ENCODE measurements around the gene U2SURP. TPM values are rescaled to one million over a fixed set of nuclear protein-coding genes. Genes with fewer than 3 reads are reported as not detected.
"Not testable (repeated sequence)": the region's sequence is repeated elsewhere in the genome, so short reads cannot be mapped to it uniquely, and the experiment has no call there.

The U2SURP gene
- total RNA-seq, 1 experiment from 2014 or later = 132 TPM

DNA sequence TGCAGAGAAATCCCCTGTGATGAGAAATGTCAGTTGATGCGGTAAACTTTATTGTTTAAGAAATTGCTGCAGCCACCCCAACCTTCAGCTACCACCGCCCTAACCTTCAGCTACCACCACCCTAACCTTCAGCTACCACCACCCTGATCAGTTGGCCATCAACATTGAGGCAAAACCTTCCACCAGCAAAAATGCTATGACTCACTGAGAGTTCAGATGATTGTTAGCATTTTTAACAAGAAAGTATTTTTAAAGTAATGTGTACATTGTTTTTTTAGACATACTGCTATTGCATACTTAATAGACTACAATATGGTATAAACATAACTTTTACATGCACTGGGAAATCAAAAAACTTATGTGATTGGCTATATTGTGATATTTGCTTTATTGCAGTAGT is 30.0 kb downstream of the U2SURP start:
- Histone ChIP-seq H2AFZ (ENCODE audit: low read depth, low read length, poor library complexity, severe bottlenecking) (no peak overlapping the region), H3K27ac (ENCODE audit: low read depth, low read length) (no peak overlapping the region), H3K9me2 (ENCODE audit: insufficient read depth) (no peaks in the 10 kb centered on the region), H3K27me3 (ENCODE audit: insufficient read depth, low read length) (no peaks in the 10 kb centered on the region), H3K9ac (ENCODE audit: low read length) (no peak overlapping the region), H3K4me3 (replicated peaks in 1 of 2; ENCODE audit: low read depth in 1 of 2, low read length in 2 of 2) (no peak overlapping the region), H4K20me1 (ENCODE audit: insufficient read depth) (no peaks in the 10 kb centered on the region), H3K4me2 (ENCODE audit: low read length) (no peak overlapping the region), H3K36me3 (ENCODE audit: control insufficient read depth in 1 of 2, insufficient read depth in 2 of 2, low read length in 2 of 2) (peaks cover 38 to 42% of the 10 kb centered on the region in 2 experiments), H3K9me3 (ENCODE audit: control insufficient read depth in 1 of 2, insufficient read depth in 1 of 2, low read depth in 1 of 2, low read length in 2 of 2) (no peaks in the 10 kb centered on the region), H3K79me2 (ENCODE audit: insufficient read depth, low read length) (peaks cover 20% of the 10 kb centered on the region), H3K4me1 (ENCODE audit: control insufficient read depth in 1 of 2, insufficient read depth in 2 of 2, low read length in 2 of 2) (no peaks in the 10 kb centered on the region)
- ChIA-PET POLR2A (no interaction called here), CTCF (no interaction called here), RAD21 (ENCODE audit: low non-redundant PET in 1 of 2, low total read pairs in 2 of 2, uncharacterized antibody in 2 of 2, unreplicated experiment in 2 of 2) (no interaction called here)
- TF ChIP-seq SP1 (IDR thresholded peaks at IDR 0.05; ENCODE audit: low read depth) (no peak), ZFX (IDR thresholded peaks at IDR 0.05) (no peak), JUND (IDR thresholded peaks at IDR 0.05) (no peak), POLR2AphosphoS5 (IDR thresholded peaks at IDR 0.05; ENCODE audit: low read depth, low read length) (no peak), YY1 (IDR thresholded peaks at IDR 0.05; ENCODE audit: extremely low read depth, insufficient replicate concordance, low read depth, low read length) (no peak), CEBPB (IDR thresholded peaks at IDR 0.05; ENCODE audit: low read depth) (no peak), TCF7L2 (IDR thresholded peaks at IDR 0.05; ENCODE audit: borderline replicate concordance, extremely low read depth, insufficient read depth, insufficient read length) (no peak), EZH2 (IDR thresholded peaks at IDR 0.05) (no peak), SRF (IDR thresholded peaks at IDR 0.05; ENCODE audit: low read depth) (no peak), FOSL1 (IDR thresholded peaks at IDR 0.05; ENCODE audit: low read depth) (no peak), SIN3A (IDR thresholded peaks at IDR 0.05; ENCODE audit: low read depth) (no peak), ELF1 (IDR thresholded peaks at IDR 0.05; ENCODE audit: borderline replicate concordance, low read depth) (no peak), POLR2A (IDR thresholded peaks at IDR 0.05; ENCODE audit: borderline replicate concordance, extremely low read depth, insufficient read depth, insufficient read length) (no peak), ZNF274 (IDR thresholded peaks at IDR 0.05; ENCODE audit: low read depth, low read length) (no peak)
- TF ChIP-seq, protein P1, sequence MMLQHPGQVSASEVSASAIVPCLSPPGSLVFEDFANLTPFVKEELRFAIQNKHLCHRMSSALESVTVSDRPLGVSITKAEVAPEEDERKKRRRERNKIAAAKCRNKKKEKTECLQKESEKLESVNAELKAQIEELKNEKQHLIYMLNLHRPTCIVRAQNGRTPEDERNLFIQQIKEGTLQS (IDR thresholded peaks at IDR 0.05) = no peak
- TF ChIP-seq, protein P2, sequence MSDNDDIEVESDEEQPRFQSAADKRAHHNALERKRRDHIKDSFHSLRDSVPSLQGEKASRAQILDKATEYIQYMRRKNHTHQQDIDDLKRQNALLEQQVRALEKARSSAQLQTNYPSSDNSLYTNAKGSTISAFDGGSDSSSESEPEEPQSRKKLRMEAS (IDR thresholded peaks at IDR 0.05) = no peak
- TF ChIP-seq, protein P3, sequence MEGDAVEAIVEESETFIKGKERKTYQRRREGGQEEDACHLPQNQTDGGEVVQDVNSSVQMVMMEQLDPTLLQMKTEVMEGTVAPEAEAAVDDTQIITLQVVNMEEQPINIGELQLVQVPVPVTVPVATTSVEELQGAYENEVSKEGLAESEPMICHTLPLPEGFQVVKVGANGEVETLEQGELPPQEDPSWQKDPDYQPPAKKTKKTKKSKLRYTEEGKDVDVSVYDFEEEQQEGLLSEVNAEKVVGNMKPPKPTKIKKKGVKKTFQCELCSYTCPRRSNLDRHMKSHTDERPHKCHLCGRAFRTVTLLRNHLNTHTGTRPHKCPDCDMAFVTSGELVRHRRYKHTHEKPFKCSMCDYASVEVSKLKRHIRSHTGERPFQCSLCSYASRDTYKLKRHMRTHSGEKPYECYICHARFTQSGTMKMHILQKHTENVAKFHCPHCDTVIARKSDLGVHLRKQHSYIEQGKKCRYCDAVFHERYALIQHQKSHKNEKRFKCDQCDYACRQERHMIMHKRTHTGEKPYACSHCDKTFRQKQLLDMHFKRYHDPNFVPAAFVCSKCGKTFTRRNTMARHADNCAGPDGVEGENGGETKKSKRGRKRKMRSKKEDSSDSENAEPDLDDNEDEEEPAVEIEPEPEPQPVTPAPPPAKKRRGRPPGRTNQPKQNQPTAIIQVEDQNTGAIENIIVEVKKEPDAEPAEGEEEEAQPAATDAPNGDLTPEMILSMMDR (IDR thresholded peaks at IDR 0.05 in 2 of 3, conservative IDR thresholded peaks at IDR 0.05 in 1 of 3; ENCODE audit: borderline replicate concordance in 1 of 3, insufficient read depth in 1 of 3, low read depth in 2 of 3, low read length in 2 of 3) = no peak
- TF ChIP-seq, protein P4, sequence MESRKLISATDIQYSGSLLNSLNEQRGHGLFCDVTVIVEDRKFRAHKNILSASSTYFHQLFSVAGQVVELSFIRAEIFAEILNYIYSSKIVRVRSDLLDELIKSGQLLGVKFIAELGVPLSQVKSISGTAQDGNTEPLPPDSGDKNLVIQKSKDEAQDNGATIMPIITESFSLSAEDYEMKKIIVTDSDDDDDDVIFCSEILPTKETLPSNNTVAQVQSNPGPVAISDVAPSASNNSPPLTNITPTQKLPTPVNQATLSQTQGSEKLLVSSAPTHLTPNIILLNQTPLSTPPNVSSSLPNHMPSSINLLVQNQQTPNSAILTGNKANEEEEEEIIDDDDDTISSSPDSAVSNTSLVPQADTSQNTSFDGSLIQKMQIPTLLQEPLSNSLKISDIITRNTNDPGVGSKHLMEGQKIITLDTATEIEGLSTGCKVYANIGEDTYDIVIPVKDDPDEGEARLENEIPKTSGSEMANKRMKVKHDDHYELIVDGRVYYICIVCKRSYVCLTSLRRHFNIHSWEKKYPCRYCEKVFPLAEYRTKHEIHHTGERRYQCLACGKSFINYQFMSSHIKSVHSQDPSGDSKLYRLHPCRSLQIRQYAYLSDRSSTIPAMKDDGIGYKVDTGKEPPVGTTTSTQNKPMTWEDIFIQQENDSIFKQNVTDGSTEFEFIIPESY (IDR thresholded peaks at IDR 0.05; ENCODE audit: extremely low read depth, insufficient replicate concordance, low read length) = no peak
- no peak for DNase-seq (ENCODE audit: low read depth, low spot score)
- intact Hi-C loops (cut with micrococcal nuclease) = no loop called here
- no TSS peak for BruUV-seq (replicated peaks)
- ATAC-seq = no peak

DNA sequence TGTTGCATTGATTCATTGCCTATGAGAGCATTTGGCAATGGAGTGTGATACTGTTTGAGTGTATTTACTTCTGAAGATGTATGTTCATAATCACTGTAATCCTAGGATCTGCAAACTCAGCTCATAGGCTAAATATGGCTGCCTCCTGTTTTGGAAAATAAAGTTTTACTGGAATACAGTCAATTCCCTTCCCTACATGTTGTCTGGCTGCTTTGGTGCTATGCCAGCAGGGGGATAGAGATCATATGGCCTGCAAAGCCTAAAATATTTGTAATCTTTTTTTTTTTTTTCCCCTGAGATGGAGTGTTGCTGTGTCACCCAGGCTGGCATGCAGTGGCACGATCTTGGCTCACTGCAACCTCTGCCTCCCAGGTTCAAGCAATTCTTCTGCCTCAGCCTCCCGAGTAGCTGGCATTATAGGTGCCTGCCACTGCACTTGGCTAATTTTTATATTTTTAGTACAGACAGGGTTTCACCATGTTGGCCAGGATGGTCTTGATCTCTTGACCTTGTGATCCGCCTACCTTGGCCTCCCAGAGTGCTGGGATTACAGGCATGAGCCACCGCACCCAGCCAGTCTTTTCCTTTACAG is 30.5 kb downstream of the U2SURP start:
- H3K4me2 ChIP-seq (ENCODE audit: low read length); H3K9me2 ChIP-seq (ENCODE audit: insufficient read depth); H3K4me3 ChIP-seq (replicated peaks in 1 of 2; ENCODE audit: low read depth in 1 of 2, low read length in 2 of 2); POLR2A ChIA-PET; H3K27ac ChIP-seq (ENCODE audit: low read depth, low read length); RAD21 ChIA-PET (ENCODE audit: low non-redundant PET in 1 of 2, low total read pairs in 2 of 2, uncharacterized antibody in 2 of 2, unreplicated experiment in 2 of 2); ATAC-seq; DNase-seq (ENCODE audit: low read depth, low spot score); CTCF ChIA-PET; H3K9ac ChIP-seq (ENCODE audit: low read length); H4K20me1 ChIP-seq (ENCODE audit: insufficient read depth); H3K27me3 ChIP-seq (ENCODE audit: insufficient read depth, low read length); H3K9me3 ChIP-seq (ENCODE audit: control insufficient read depth in 1 of 2, insufficient read depth in 1 of 2, low read depth in 1 of 2, low read length in 2 of 2); H2AFZ ChIP-seq (ENCODE audit: low read depth, low read length, poor library complexity, severe bottlenecking); BruUV-seq (replicated peaks); intact Hi-C loops (cut with micrococcal nuclease); H3K4me1 ChIP-seq (ENCODE audit: control insufficient read depth in 1 of 2, insufficient read depth in 2 of 2, low read length in 2 of 2): not testable (repeated sequence)
- Histone ChIP-seq H3K36me3 (ENCODE audit: control insufficient read depth in 1 of 2, insufficient read depth in 2 of 2, low read length in 2 of 2) (peaks cover 43 to 44% of the 10 kb centered on the region in 2 experiments), H3K79me2 (ENCODE audit: insufficient read depth, low read length) (peaks cover 17% of the 10 kb centered on the region)

Measured in HCT116 (cell line).